Measurements from ENCODE around the gene TTC23. TPM values are rescaled to one million over a fixed set of nuclear protein-coding genes. Genes with fewer than 3 reads are reported as not detected.
A peak's percentile ranks its signal among the peaks of the same experiment; 100 is the strongest.

TTC23 gene
- total and polyA plus RNA-seq, 2 donors (not counting 3 experiments of a cell fraction or from before 2014, with no cell fraction given) = 4.1 to 27.3 TPM

- TF ChIP-seq POLR2AphosphoS5 (IDR thresholded peaks at IDR 0.05; ENCODE audit: insufficient read depth, low read depth, low read length) (peak; percentile 48), FOS (IDR thresholded peaks at IDR 0.05; ENCODE audit: borderline replicate concordance, insufficient read depth, low read length) (peak; percentile 15), JUN (IDR thresholded peaks at IDR 0.05; ENCODE audit: borderline replicate concordance, insufficient read depth, insufficient read length, low read depth) (no peak)
- Histone ChIP-seq H3K27me3 (ENCODE audit: control insufficient read depth in 2 of 2, insufficient read depth in 2 of 2, low read length in 2 of 2) (no peaks in the 10 kb centered on the region), H3K27ac (ENCODE audit: insufficient read depth, low read depth, low read length) (peak overlapping the region; percentile 79), H3K4me2 (ENCODE audit: insufficient read depth, low read length) (peak overlapping the region; percentile 67), H3K79me2 (ENCODE audit: control insufficient read depth, insufficient read depth, low read length) (no peaks in the 10 kb centered on the region), H3K4me3 (replicated peaks in 1 of 3; ENCODE audit: insufficient read depth in 1 of 3, low read depth in 1 of 3, low read length in 3 of 3) (no peak overlapping the region), H3K9me3 (replicated peaks; ENCODE audit: control insufficient read depth, insufficient read depth, low read length) (no peaks in the 10 kb centered on the region), H3K9me1 (replicated peaks; ENCODE audit: control insufficient read depth, extremely low read depth, insufficient read depth, low read length) (no peaks in the 10 kb centered on the region), H3K9ac (replicated peaks; ENCODE audit: extremely low read depth, insufficient read depth, low read length) (peak overlapping the region; percentile 13), H3K4me1 (ENCODE audit: control insufficient read depth, extremely low read depth, insufficient read depth, low read length) (peaks cover 24% of the 10 kb centered on the region), H2AFZ (ENCODE audit: low read depth, low read length) (peak overlapping the region; percentile 63), H4K20me1 (replicated peaks; ENCODE audit: control insufficient read depth, extremely low read depth, insufficient read depth, low read length) (no peaks in the 10 kb centered on the region), H3K36me3 (ENCODE audit: control insufficient read depth in 2 of 2, extremely low read depth in 1 of 2, insufficient read depth in 2 of 2, low read length in 2 of 2) (no peaks in the 10 kb centered on the region)
- dilution Hi-C loops (cut with MboI; ENCODE audit: extremely low pct_ligation_motif_present, low sequenced_read_pairs) = no loop called here
- ChIA-PET CTCF (interaction anchor here (1.2 to 1.6 kb wide), 2 partner anchors 25 to 30 kb away, joined by 4 to 5 read pairs; partner anchors contain the start of gene SYNM), POLR2A (no interaction called here)
- intact Hi-C loops (cut with micrococcal nuclease) = loop anchor here (1.0 kb wide), 1 partner anchor 25 kb away; the partner anchor contains the start of gene SYNM
- BruUV-seq (replicated peaks) = no TSS peak
- peak; percentile 67 for DNase-seq (ENCODE audit: low read depth, low spot score)
- peak; percentile 93 for FAIRE-seq
Measured at GRCh38 chr15:99130314-99130713, 119.1 kb downstream of the TTC23 start.

- dilution Hi-C loops (cut with MboI; ENCODE audit: extremely low pct_ligation_motif_present, low sequenced_read_pairs) = no loop called here
Measured at GRCh38 chr15:99129644-99130043, 119.7 kb downstream of the TTC23 start.

More at GRCh38 chr15:99129644-99130043, 119.7 kb downstream of the TTC23 start:
- ChIA-PET CTCF (interaction anchor here (1.2 to 2.1 kb wide), 3 partner anchors 24 to 31 kb away, joined by 4 to 7 read pairs (median 5); partner anchors contain the start of gene SYNM), POLR2A (no interaction called here)
- Histone ChIP-seq H3K27ac (ENCODE audit: insufficient read depth, low read depth, low read length) (peak overlapping the region; percentile 79), H2AFZ (ENCODE audit: low read depth, low read length) (no peak overlapping the region), H3K9me1 (replicated peaks; ENCODE audit: control insufficient read depth, extremely low read depth, insufficient read depth, low read length) (no peaks in the 10 kb centered on the region), H3K9ac (replicated peaks; ENCODE audit: extremely low read depth, insufficient read depth, low read length) (peak overlapping the region; percentile 13), H3K4me1 (ENCODE audit: control insufficient read depth, extremely low read depth, insufficient read depth, low read length) (peaks cover 24% of the 10 kb centered on the region), H4K20me1 (replicated peaks; ENCODE audit: control insufficient read depth, extremely low read depth, insufficient read depth, low read length) (no peaks in the 10 kb centered on the region), H3K79me2 (ENCODE audit: control insufficient read depth, insufficient read depth, low read length) (no peaks in the 10 kb centered on the region), H3K4me3 (replicated peaks in 1 of 3; ENCODE audit: insufficient read depth in 1 of 3, low read depth in 1 of 3, low read length in 3 of 3) (no peak overlapping the region), H3K36me3 (ENCODE audit: control insufficient read depth in 2 of 2, extremely low read depth in 1 of 2, insufficient read depth in 2 of 2, low read length in 2 of 2) (no peaks in the 10 kb centered on the region), H3K9me3 (replicated peaks; ENCODE audit: control insufficient read depth, insufficient read depth, low read length) (no peaks in the 10 kb centered on the region), H3K27me3 (ENCODE audit: control insufficient read depth in 2 of 2, insufficient read depth in 2 of 2, low read length in 2 of 2) (no peaks in the 10 kb centered on the region), H3K4me2 (ENCODE audit: insufficient read depth, low read length) (peak overlapping the region; percentile 67)
- FAIRE-seq (no peak), DNase-seq (ENCODE audit: low read depth, low spot score) (no peak)
- intact Hi-C loops (cut with micrococcal nuclease) = loop anchor here (1.0 kb wide), 1 partner anchor 24 kb away; the partner anchor contains the start of gene SYNM
- no peak for TF ChIP-seq POLR2AphosphoS5 (IDR thresholded peaks at IDR 0.05; ENCODE audit: insufficient read depth, low read depth, low read length)
- TF ChIP-seq MYC (IDR thresholded peaks at IDR 0.05; ENCODE audit: low read depth, low read length) = no peak
- no peak for TF ChIP-seq CTCF (IDR thresholded peaks at IDR 0.05; ENCODE audit: extremely low read depth in 1 of 2, insufficient read depth in 1 of 2, low read depth in 1 of 2, low read length in 2 of 2)
- no peak for TF ChIP-seq EZH2 (IDR thresholded peaks at IDR 0.05; ENCODE audit: borderline replicate concordance, low read depth, low read length, severe bottlenecking)
- no peak for TF ChIP-seq GATA2 (IDR thresholded peaks at IDR 0.05; ENCODE audit: insufficient read depth, insufficient read length, low read depth, low read length)
- no peak for TF ChIP-seq MAX (IDR thresholded peaks at IDR 0.05; ENCODE audit: insufficient read depth, insufficient read length)
- no peak for TF ChIP-seq POLR2A (IDR thresholded peaks at IDR 0.05; ENCODE audit: low read depth, low read length)
- no peak for TF ChIP-seq FOS (IDR thresholded peaks at IDR 0.05; ENCODE audit: borderline replicate concordance, insufficient read depth, low read length)
- TSS peak; percentile 62 for BruUV-seq (replicated peaks)

Data from endothelial cell of umbilical vein (primary cell).